ENCODE measurements around the gene COX6B2. TPM values are rescaled to one million over a fixed set of nuclear protein-coding genes. Genes with fewer than 3 reads are reported as not detected.

The COX6B2 gene
- total RNA-seq, 1 experiment from 2014 or later: 0.80 TPM

DNA sequence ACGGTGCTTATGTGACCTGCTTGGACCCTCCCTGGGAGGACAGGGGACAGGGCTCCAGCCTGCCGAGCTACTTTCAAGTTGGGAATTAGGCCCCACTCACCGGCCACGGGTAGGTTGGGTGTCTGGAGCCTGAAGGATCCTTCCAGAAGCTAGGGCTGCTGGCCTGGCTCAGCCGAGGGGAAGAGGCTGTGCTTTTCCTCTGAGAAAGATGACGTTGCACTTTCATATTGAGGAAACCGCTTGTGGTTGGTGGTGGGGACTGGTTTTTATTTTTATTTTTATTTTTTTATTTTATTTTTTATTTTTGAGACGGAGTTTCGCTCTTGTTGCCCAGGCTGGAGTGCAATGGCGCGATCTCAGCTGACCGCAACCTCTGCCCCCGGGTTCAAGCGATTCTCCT is 29.3 kb downstream of the COX6B2 start, which contains the start of gene TMEM150B:
TSS of gene TMEM150B (minus strand) at position 170 of the 400 bp plus-strand sequence. CDS start 4,305 bp downstream, outside the sequence.
- Histone ChIP-seq H3K36me3 (ENCODE audit: low read depth, low read length) (no peaks in the 10 kb centered on the region), H3K4me3 (ENCODE audit: low read length) (no peak within 1 kb of the TSS), H3K79me2 (ENCODE audit: low read length) (no peaks in the 10 kb centered on the region), H3K4me2 (ENCODE audit: low read length) (no peak within 1 kb of the TSS), H3K9me3 (ENCODE audit: low read length) (no peaks in the 10 kb centered on the region), H3F3A (ENCODE audit: low read length, unreplicated experiment) (no peaks in the 10 kb centered on the region), H4K20me1 (ENCODE audit: low read length) (no peaks in the 10 kb centered on the region), H3K27me3 (ENCODE audit: low read length) (no peaks in the 10 kb centered on the region), H2AFZ (ENCODE audit: low read length) (no peak within 1 kb of the TSS), H3K27ac (ENCODE audit: low read length) (no peak within 1 kb of the TSS), H3K4me1 (ENCODE audit: insufficient read depth, low read length) (peaks cover 9% of the 10 kb centered on the region), H3K9me2 (replicated peaks; ENCODE audit: low read length) (no peaks in the 10 kb centered on the region), H3K9ac (ENCODE audit: low read length) (no peak within 1 kb of the TSS)
- ChIA-PET POLR2A (ENCODE audit: unreplicated experiment) (no interaction called here), CTCF (no interaction called here)
- DNase-seq (no peak), ATAC-seq (no peak)
- intact Hi-C loops (cut with micrococcal nuclease): no loop called here
- TF ChIP-seq EZH2phosphoT487 (IDR thresholded peaks at IDR 0.05; ENCODE audit: borderline replicate concordance, low read length): no peak
- TF ChIP-seq, protein P1, sequence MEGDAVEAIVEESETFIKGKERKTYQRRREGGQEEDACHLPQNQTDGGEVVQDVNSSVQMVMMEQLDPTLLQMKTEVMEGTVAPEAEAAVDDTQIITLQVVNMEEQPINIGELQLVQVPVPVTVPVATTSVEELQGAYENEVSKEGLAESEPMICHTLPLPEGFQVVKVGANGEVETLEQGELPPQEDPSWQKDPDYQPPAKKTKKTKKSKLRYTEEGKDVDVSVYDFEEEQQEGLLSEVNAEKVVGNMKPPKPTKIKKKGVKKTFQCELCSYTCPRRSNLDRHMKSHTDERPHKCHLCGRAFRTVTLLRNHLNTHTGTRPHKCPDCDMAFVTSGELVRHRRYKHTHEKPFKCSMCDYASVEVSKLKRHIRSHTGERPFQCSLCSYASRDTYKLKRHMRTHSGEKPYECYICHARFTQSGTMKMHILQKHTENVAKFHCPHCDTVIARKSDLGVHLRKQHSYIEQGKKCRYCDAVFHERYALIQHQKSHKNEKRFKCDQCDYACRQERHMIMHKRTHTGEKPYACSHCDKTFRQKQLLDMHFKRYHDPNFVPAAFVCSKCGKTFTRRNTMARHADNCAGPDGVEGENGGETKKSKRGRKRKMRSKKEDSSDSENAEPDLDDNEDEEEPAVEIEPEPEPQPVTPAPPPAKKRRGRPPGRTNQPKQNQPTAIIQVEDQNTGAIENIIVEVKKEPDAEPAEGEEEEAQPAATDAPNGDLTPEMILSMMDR (conservative IDR thresholded peaks at IDR 0.05; ENCODE audit: low read depth, low read length): no peak
- TF ChIP-seq EZH2 (IDR thresholded peaks at IDR 0.05; ENCODE audit: low read length, unreplicated experiment): no peak
- no TSS peak for BruUV-seq (replicated peaks)

DNA sequence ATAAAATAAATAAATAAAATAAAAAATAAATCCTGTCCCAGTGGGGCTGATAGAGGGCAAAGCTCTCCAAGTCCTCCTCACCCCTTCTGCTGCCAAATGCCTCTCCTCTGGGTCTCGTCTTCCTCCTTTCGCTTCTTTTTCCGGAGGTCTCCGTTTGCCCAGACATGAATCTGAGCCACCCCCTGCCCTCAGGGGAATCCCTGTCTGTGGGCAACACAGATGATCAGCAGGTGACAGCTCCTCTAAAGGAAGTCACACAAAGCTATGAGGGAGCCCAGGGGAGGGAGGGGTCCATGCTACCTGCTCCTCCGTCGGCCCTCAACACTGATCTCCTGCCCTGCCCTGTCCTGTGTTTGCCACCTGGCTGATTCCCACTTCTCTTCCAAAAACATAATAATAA is 29.9 kb downstream of the COX6B2 start:
- Histone ChIP-seq H3K9me3 (ENCODE audit: low read length) (no peaks in the 10 kb centered on the region), H3K27me3 (ENCODE audit: low read length) (no peaks in the 10 kb centered on the region), H3K9me2 (replicated peaks; ENCODE audit: low read length) (no peaks in the 10 kb centered on the region), H4K20me1 (ENCODE audit: low read length) (no peaks in the 10 kb centered on the region), H3K4me3 (ENCODE audit: low read length) (no peak overlapping the region), H3F3A (ENCODE audit: low read length, unreplicated experiment) (no peaks in the 10 kb centered on the region), H2AFZ (ENCODE audit: low read length) (no peak overlapping the region), H3K9ac (ENCODE audit: low read length) (no peak overlapping the region), H3K4me2 (ENCODE audit: low read length) (no peak overlapping the region), H3K36me3 (ENCODE audit: low read depth, low read length) (no peaks in the 10 kb centered on the region), H3K27ac (ENCODE audit: low read length) (no peak overlapping the region), H3K79me2 (ENCODE audit: low read length) (no peaks in the 10 kb centered on the region), H3K4me1 (ENCODE audit: insufficient read depth, low read length) (peaks cover 9% of the 10 kb centered on the region)
- CTCF ChIA-PET: no interaction called here
- no peak for TF ChIP-seq EZH2 (IDR thresholded peaks at IDR 0.05; ENCODE audit: low read length, unreplicated experiment)
- TF ChIP-seq EZH2phosphoT487 (IDR thresholded peaks at IDR 0.05; ENCODE audit: borderline replicate concordance, low read length): no peak
- TF ChIP-seq, protein P1 (conservative IDR thresholded peaks at IDR 0.05; ENCODE audit: low read depth, low read length): no peak
- POLR2A ChIA-PET (ENCODE audit: unreplicated experiment): no interaction called here
- intact Hi-C loops (cut with micrococcal nuclease): no loop called here
- no TSS peak for BruUV-seq (replicated peaks)
- DNase-seq (no peak), ATAC-seq (no peak)

DNA sequence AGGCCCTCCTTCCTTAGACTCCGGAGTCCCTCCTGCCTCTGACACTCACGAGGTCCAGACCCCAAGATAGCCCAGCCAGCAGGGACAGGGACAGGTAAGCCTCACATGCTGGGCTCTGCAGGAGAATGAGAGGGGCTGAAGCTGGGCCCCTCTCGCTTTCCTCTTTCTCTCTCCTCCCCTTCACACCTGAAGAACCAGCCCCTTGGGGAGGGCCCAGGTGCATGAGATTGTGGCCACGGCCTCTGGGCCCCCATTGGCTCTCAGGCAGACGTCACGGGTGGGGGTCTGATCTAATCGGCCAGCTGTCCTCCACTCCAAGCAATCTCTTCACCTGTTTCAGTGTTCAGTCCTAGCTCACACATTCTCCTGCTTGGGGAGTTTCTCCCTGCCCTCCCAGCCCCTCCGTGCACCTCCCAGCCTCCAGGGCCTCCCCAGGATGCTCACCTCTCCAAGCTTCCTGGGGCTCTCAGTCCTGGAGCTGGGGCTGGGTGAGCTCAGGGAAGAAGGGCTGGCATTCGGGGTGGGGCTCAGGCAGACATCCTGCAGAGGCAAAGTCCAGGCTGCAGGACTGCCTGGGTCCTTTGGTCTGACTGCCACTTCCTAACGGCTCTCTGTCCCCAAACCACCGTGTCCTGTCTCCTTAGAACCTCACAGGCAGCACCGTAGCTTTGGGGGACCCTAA is 32.2 kb downstream of the COX6B2 start:
- Histone ChIP-seq H3K9me3 (ENCODE audit: low read length) (no peaks in the 10 kb centered on the region), H3K4me2 (ENCODE audit: low read length) (no peak overlapping the region), H3K79me2 (ENCODE audit: low read length) (no peaks in the 10 kb centered on the region), H3K9ac (ENCODE audit: low read length) (no peak overlapping the region), H4K20me1 (ENCODE audit: low read length) (no peaks in the 10 kb centered on the region), H2AFZ (ENCODE audit: low read length) (no peak overlapping the region), H3K36me3 (ENCODE audit: low read depth, low read length) (no peaks in the 10 kb centered on the region), H3F3A (ENCODE audit: low read length, unreplicated experiment) (no peaks in the 10 kb centered on the region), H3K27me3 (ENCODE audit: low read length) (no peaks in the 10 kb centered on the region), H3K4me1 (ENCODE audit: insufficient read depth, low read length) (no peaks in the 10 kb centered on the region), H3K9me2 (replicated peaks; ENCODE audit: low read length) (no peaks in the 10 kb centered on the region), H3K27ac (ENCODE audit: low read length) (no peak overlapping the region), H3K4me3 (ENCODE audit: low read length) (no peak overlapping the region)
- DNase-seq: no peak
- POLR2A ChIA-PET (ENCODE audit: unreplicated experiment): no interaction called here
- CTCF ChIA-PET: no interaction called here
- TF ChIP-seq EZH2 (IDR thresholded peaks at IDR 0.05; ENCODE audit: low read length, unreplicated experiment) (no peak), EZH2phosphoT487 (IDR thresholded peaks at IDR 0.05; ENCODE audit: borderline replicate concordance, low read length) (no peak)
- TF ChIP-seq, protein P1 (conservative IDR thresholded peaks at IDR 0.05; ENCODE audit: low read depth, low read length): no peak
- intact Hi-C loops (cut with micrococcal nuclease): no loop called here
- no TSS peak for BruUV-seq (replicated peaks)
- no peak for ATAC-seq

Measured in PC-3 (cell line).